HCT116 (cell line): ENCODE data around the gene PDE9A.

Experiments
- ATF3 ChIP-seq: IDR thresholded peaks from 2 replicates; pipeline ENCODE4 v1.6.1; 2012
- CEBPB ChIP-seq: IDR thresholded peaks from 2 replicates; pipeline ENCODE4 v1.6.1; 2012; ENCODE audit warnings: low read depth
- CTCF ChIP-seq, 3 experiments: fragments of 200-600 bp in 1 of 3; sonication (generic) in 1 of 3; IDR thresholded peaks in 2 of 3; conservative IDR thresholded peaks in 1 of 3; 2 replicates each; pipeline ENCODE4 v1.5.1; 2012 to 2017; ENCODE audit warnings: low read depth in 2 of 3, low read length in 2 of 3, antibody characterized with exemption in 1 of 3, borderline replicate concordance in 1 of 3, control low read depth in 1 of 3, mild to moderate bottlenecking in 1 of 3, mixed read lengths in 1 of 3, mixed run types in 1 of 3, moderate library complexity in 1 of 3; ENCODE audit not compliant: insufficient read depth in 1 of 3
- EZH2 ChIP-seq: fragments of 200-600 bp; sonication (generic); IDR thresholded peaks from 2 replicates; pipeline ENCODE4 v1.6.1; 2017; ENCODE audit warnings: antibody characterized with exemption, mixed run types
- EZH2phosphoT487 ChIP-seq: fragments of 200-600 bp; IDR thresholded peaks from 2 replicates; pipeline ENCODE4 v1.6.1; 2018; ENCODE audit warnings: antibody characterized with exemption, borderline replicate concordance
- MAX ChIP-seq: IDR thresholded peaks from 2 replicates; pipeline ENCODE4 v1.6.1; 2012
- POLR2A ChIP-seq: IDR thresholded peaks from 2 replicates; pipeline ENCODE4 v1.7.0; 2011; ENCODE audit warnings: borderline replicate concordance; ENCODE audit not compliant: insufficient read depth, insufficient read length; ENCODE audit errors: extremely low read depth
- POLR2AphosphoS5 ChIP-seq: IDR thresholded peaks from 2 replicates; pipeline ENCODE4 v1.6.1; 2011; ENCODE audit warnings: mild to moderate bottlenecking, low read depth, low read length, moderate library complexity
- SIN3A ChIP-seq: IDR thresholded peaks from 2 replicates; pipeline ENCODE4 v1.6.1; 2012; ENCODE audit warnings: low read depth
- SP1 ChIP-seq: IDR thresholded peaks from 2 replicates; pipeline ENCODE4 v1.6.1; 2012; ENCODE audit warnings: low read depth
- SRF ChIP-seq: IDR thresholded peaks from 2 replicates; pipeline ENCODE4 v1.6.1; 2012; ENCODE audit warnings: low read depth
- TCF7L2 ChIP-seq: IDR thresholded peaks from 2 replicates; pipeline ENCODE4 v1.7.0; 2011; ENCODE audit warnings: borderline replicate concordance, inconsistent platforms; ENCODE audit not compliant: insufficient read depth, insufficient read length; ENCODE audit errors: extremely low read depth
- ZBTB33 ChIP-seq: IDR thresholded peaks from 2 replicates; pipeline ENCODE4 v1.6.1; 2011; ENCODE audit warnings: mild to moderate bottlenecking, low read length, moderate library complexity; ENCODE audit not compliant: insufficient replicate concordance; ENCODE audit errors: extremely low read depth

GRCh38 chr21:42636520-42637266, 16.7 kb upstream of the PDE9A start:
- TF ChIP-seq EZH2 (no peak), SRF (no peak), CTCF (IDR thresholded peaks at IDR 0.05 in 2 of 3, conservative IDR thresholded peaks at IDR 0.05 in 1 of 3; ENCODE audit: borderline replicate concordance in 1 of 3, insufficient read depth in 1 of 3, low read depth in 2 of 3, low read length in 2 of 3) (no peak), POLR2A (no peak), SP1 (no peak), TCF7L2 (no peak), MAX (no peak), ATF3 (no peak), CEBPB (no peak), SIN3A (no peak), ZBTB33 (no peak), EZH2phosphoT487 (no peak), POLR2AphosphoS5 (no peak)
